ENCODE measurements around the gene CYBB.

- no peak for TF ChIP-seq CTCF (IDR thresholded peaks at IDR 0.05; ENCODE audit: insufficient read depth, low read length)
- TF ChIP-seq POLR2AphosphoS5 (IDR thresholded peaks at IDR 0.05; ENCODE audit: low read depth): no peak
Observed at GRCh38 chrX:37816766-37817165, 36.9 kb downstream of the CYBB start.
